Measurements from ENCODE around the gene DYNC1I1. TPM values are rescaled to one million over a fixed set of nuclear protein-coding genes. Genes with fewer than 3 reads are reported as not detected.

DYNC1I1 gene
- total RNA-seq, 4 donors from 2014 or later, result 1.9 to 17.9 (median 8.7) TPM

DNA sequence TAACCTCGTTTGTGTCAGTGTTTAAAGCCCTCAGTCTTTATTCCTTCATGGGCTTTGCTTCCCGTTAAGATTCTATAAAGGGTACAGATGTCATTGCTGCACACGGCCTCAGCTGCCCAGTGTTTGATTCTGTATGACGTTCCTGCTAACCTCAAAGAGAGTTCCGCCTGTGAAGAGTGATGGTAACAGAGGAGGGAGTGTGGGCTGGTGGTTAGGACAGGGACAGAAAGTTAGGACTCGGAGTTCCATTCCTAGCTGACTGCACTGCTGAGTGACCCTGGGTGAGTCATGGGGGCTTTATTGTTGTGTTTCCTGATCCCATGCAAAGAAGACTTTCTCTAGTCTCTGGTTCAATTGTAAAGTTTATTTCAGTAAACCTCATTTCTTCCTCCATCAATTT lies 227.1 kb downstream of the DYNC1I1 start:
- no peak for TF ChIP-seq POLR2A (IDR thresholded peaks at IDR 0.05)
- TF ChIP-seq, protein P1, sequence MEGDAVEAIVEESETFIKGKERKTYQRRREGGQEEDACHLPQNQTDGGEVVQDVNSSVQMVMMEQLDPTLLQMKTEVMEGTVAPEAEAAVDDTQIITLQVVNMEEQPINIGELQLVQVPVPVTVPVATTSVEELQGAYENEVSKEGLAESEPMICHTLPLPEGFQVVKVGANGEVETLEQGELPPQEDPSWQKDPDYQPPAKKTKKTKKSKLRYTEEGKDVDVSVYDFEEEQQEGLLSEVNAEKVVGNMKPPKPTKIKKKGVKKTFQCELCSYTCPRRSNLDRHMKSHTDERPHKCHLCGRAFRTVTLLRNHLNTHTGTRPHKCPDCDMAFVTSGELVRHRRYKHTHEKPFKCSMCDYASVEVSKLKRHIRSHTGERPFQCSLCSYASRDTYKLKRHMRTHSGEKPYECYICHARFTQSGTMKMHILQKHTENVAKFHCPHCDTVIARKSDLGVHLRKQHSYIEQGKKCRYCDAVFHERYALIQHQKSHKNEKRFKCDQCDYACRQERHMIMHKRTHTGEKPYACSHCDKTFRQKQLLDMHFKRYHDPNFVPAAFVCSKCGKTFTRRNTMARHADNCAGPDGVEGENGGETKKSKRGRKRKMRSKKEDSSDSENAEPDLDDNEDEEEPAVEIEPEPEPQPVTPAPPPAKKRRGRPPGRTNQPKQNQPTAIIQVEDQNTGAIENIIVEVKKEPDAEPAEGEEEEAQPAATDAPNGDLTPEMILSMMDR (IDR thresholded peaks at IDR 0.05), result no peak
- intact Hi-C loops (cut with DNase I; ENCODE audit: low total_unique reads), result no loop called here
- H3K4me1 ChIP-seq, result no peaks in the 10 kb centered on the region
- no peak overlapping the region for H3K27ac ChIP-seq
- H3K36me3 ChIP-seq, result no peaks in the 10 kb centered on the region
- H3K27me3 ChIP-seq, result no peaks in the 10 kb centered on the region
- H3K4me3 ChIP-seq, result no peak overlapping the region
- no peak for DNase-seq
- no peaks in the 10 kb centered on the region for H3K9me3 ChIP-seq

DNA sequence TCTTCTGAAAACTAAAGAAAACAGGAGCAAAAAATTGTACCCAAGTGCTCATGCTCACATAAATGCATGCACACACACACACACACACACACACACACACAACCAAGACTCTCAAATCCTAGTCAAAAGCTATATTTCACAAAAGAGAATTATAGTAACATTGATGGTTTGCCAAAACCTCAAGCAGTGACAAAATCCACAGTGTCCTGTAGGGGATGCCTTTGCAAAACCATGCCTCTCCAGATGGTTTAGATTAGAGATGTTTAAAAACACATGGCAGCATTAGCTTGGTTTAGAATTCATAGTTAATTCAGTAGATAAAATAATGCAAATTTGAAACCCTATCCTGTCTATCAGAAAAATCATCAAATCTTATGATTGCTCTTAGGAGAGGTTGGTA lies 232.2 kb downstream of the DYNC1I1 start:
- no peak for TF ChIP-seq POLR2A (IDR thresholded peaks at IDR 0.05)
- TF ChIP-seq, protein P1 (IDR thresholded peaks at IDR 0.05), result no peak
- intact Hi-C loops (cut with DNase I; ENCODE audit: low total_unique reads), result no loop called here
- no peak for DNase-seq

DNA sequence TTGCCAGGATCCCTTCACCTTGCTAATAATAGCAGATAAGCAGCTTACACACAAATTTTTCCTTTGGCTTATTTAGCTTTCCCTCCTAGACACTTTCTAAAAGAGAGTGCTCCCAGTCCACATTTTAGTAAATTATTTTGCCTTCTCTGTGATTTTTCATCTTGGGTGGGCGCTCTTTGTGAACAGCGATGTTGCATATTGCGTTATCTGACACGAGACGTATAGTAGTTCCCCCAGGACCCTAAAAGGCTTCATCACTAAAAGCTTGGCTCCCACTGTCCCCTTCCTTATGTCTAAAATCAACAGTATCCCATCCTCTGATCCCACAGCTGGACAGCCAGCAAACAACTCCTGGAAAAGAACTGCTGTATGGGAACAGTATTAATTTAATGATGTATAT lies 232.9 kb downstream of the DYNC1I1 start:
- intact Hi-C loops (cut with DNase I; ENCODE audit: low total_unique reads), result no loop called here
- Histone ChIP-seq H3K4me1 (no peaks in the 10 kb centered on the region), H3K4me3 (no peak overlapping the region), H3K9me3 (no peaks in the 10 kb centered on the region), H3K36me3 (no peaks in the 10 kb centered on the region), H3K27ac (no peak overlapping the region), H3K27me3 (no peaks in the 10 kb centered on the region)
- no peak for DNase-seq
- TF ChIP-seq, protein P1 (IDR thresholded peaks at IDR 0.05), result no peak
- no peak for TF ChIP-seq POLR2A (IDR thresholded peaks at IDR 0.05)

More for the DNA sequence above, 232.2 kb downstream of the DYNC1I1 start:
- H3K27ac ChIP-seq, result no peak overlapping the region
- no peaks in the 10 kb centered on the region for H3K4me1 ChIP-seq
- H3K9me3 ChIP-seq, result no peaks in the 10 kb centered on the region
- H3K36me3 ChIP-seq, result no peaks in the 10 kb centered on the region
- H3K27me3 ChIP-seq, result no peaks in the 10 kb centered on the region
- H3K4me3 ChIP-seq, result no peak overlapping the region

DNA sequence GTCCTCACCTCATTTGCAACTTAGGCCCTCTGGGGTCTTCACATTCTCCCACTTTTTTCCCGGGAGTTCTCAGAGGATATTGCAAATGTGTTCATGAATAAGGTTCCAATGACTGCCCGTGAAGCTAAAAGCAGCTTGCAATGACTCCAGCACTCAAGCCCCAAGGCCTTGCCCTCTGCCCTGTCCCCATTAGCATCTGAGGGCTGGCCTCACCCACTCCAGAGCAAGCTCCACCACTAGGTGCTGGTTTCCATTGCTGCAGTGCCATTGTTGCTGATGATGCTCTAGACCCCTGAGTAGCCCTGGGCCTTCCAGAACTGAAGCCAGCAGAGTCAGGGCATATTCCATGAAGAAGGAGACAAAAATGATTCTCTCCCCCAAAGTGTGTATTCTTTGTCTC lies 236.8 kb downstream of the DYNC1I1 start:
- no peaks in the 10 kb centered on the region for H3K27me3 ChIP-seq
- no peaks in the 10 kb centered on the region for H3K9me3 ChIP-seq
- H3K27ac ChIP-seq, result no peak overlapping the region
- no peaks in the 10 kb centered on the region for H3K36me3 ChIP-seq
- no peaks in the 10 kb centered on the region for H3K4me1 ChIP-seq
- no peak overlapping the region for H3K4me3 ChIP-seq
- intact Hi-C loops (cut with DNase I; ENCODE audit: low total_unique reads), result no loop called here
- TF ChIP-seq, protein P1 (IDR thresholded peaks at IDR 0.05), result no peak
- no peak for TF ChIP-seq POLR2A (IDR thresholded peaks at IDR 0.05)
- DNase-seq, result no peak

DNA sequence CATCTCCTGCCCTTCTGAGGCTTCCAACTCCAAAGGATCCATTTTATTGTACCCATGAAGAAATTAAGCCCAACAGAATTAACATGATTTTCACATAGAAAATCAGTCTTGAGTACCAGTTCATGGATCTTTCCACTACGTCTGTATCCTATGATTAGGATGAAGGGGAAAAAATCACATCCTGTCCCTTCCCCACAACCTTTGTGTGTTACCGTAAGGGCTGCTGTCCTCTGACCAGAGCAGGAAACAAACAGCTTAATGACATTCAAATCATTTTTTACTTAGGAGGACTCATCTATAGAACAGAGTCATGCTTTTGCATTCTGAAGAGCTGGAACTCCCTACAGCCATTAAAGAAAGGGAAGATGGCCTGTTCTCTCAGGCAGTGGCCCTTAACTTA lies 241.5 kb downstream of the DYNC1I1 start:
- intact Hi-C loops (cut with DNase I; ENCODE audit: low total_unique reads), result no loop called here
- Histone ChIP-seq H3K27ac (no peak overlapping the region), H3K4me1 (no peaks in the 10 kb centered on the region), H3K9me3 (no peaks in the 10 kb centered on the region), H3K27me3 (no peaks in the 10 kb centered on the region), H3K4me3 (no peak overlapping the region), H3K36me3 (no peaks in the 10 kb centered on the region)
- no peak for DNase-seq
- TF ChIP-seq POLR2A (IDR thresholded peaks at IDR 0.05), result no peak
- TF ChIP-seq, protein P1 (IDR thresholded peaks at IDR 0.05), result no peak
